HG02884 (cell line): ENCODE results near the gene TBC1D19.

ENCODE experiments used
- ATAC-seq: cut with Tn5 transposase; IDR thresholded peaks from one replicate; pipeline ENCODE4 v1.9.1; 2021; ENCODE audit warnings: mild to moderate bottlenecking, moderate library complexity; ENCODE audit not compliant: unreplicated experiment

TBC1D19 gene

DNA sequence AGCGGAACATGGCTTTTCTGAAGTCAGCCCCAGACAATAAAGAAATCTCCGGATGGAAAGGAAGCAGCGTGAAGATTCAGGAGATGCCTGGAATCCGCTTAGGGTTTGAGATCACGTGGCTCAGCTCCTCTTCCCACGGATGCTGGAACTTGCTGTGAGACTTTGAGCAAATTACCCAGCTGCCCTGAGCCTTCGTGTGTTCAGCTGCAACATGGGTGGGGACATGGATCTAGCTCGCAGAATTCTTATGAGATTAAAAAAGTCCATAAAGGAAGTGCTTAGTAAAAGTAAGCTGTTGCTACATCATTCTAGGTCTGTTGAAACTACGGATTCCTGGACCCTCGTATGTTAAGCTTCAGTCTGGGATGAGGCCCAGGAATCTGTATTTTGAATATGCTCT lies 221.0 kb downstream of the TBC1D19 start:
- no peak for ATAC-seq
